WTC11 (cell line): ENCODE data around the gene STK32B. TPM values are rescaled to one million over a fixed set of nuclear protein-coding genes. Genes with fewer than 3 reads are reported as not detected.

Experiments
- ATAC-seq: fragments of 200-7000 bp; cut with Tn5 transposase; 2 replicates; pipeline ENCODE4 v1.10.0; 2021; ENCODE audit warnings: mild to moderate bottlenecking, moderate library complexity
- CTCF ChIA-PET: fragments of 300-600 bp; sonication (Branson Sonifier 250); formaldehyde crosslinking; loops from one replicate; lab custom pipeline; 2021; ENCODE audit warnings: antibody characterized with exemption; lab: Charles Lee
- POLR2A ChIA-PET: fragments of 350-600 bp; sonication (Branson Sonifier 250); formaldehyde crosslinking; loops from one replicate; lab custom pipeline; 2021; ENCODE audit warnings: antibody characterized with exemption; lab: Charles Lee
- DNase-seq: peaks from one replicate; pipeline ENCODE4 v3.0.0; 2021; ENCODE audit warnings: low spot score
- H3K27ac Mint-ChIP-seq: 2 replicates; pipeline ENCODE4 v1.8.0; 2021; ENCODE audit warnings: mixed read lengths
- H3K27me3 Mint-ChIP-seq: 2 replicates; pipeline ENCODE4 v1.8.0; 2021; ENCODE audit warnings: low read depth, mild to moderate bottlenecking, moderate library complexity, mixed read lengths
- H3K36me3 Mint-ChIP-seq: 2 replicates; pipeline ENCODE4 v1.8.0; 2021; ENCODE audit warnings: mixed read lengths
- H3K4me1 Mint-ChIP-seq: 2 replicates; pipeline ENCODE4 v1.8.0; 2022; ENCODE audit warnings: mixed read lengths
- H3K4me3 Mint-ChIP-seq: 2 replicates; pipeline ENCODE4 v1.8.0; 2021; ENCODE audit warnings: mild to moderate bottlenecking, moderate library complexity, mixed read lengths
- H3K9me3 Mint-ChIP-seq: 2 replicates; pipeline ENCODE4 v1.8.0; 2021; ENCODE audit warnings: mixed read lengths
- ATF1 ChIP-seq: sonication (generic); formaldehyde crosslinking; IDR thresholded peaks from 2 replicates; pipeline ENCODE4 v1.8.1; 2023; ENCODE audit warnings: mild to moderate bottlenecking, moderate library complexity, missing genetic modification reagents
- CREB1 ChIP-seq: sonication (generic); formaldehyde crosslinking; IDR thresholded peaks from 2 replicates; pipeline ENCODE4 v1.8.0; 2023; ENCODE audit warnings: mild to moderate bottlenecking, missing genetic modification reagents
- CREM ChIP-seq: sonication (generic); formaldehyde crosslinking; IDR thresholded peaks from 2 replicates; pipeline ENCODE4 v1.8.1; 2022; ENCODE audit warnings: mild to moderate bottlenecking, missing genetic modification reagents, moderate library complexity
- ESRRA ChIP-seq: sonication (generic); formaldehyde crosslinking; IDR thresholded peaks from 2 replicates; pipeline ENCODE4 v1.8.1; 2022; ENCODE audit warnings: mild to moderate bottlenecking, missing genetic modification reagents, borderline replicate concordance
- FOXJ3 ChIP-seq: sonication (generic); formaldehyde crosslinking; IDR thresholded peaks from 2 replicates; pipeline ENCODE4 v1.9.0; 2021; ENCODE audit warnings: missing genetic modification reagents, mild to moderate bottlenecking, borderline replicate concordance
- GABPB1 ChIP-seq: sonication (generic); formaldehyde crosslinking; IDR thresholded peaks from 2 replicates; pipeline ENCODE4 v1.8.1; 2023; ENCODE audit warnings: mild to moderate bottlenecking, missing genetic modification reagents
- IRF1 ChIP-seq: sonication (generic); formaldehyde crosslinking; IDR thresholded peaks from 2 replicates; pipeline ENCODE4 v1.8.0; 2023; ENCODE audit warnings: missing genetic modification reagents
- MXD4 ChIP-seq: fragments of 250-450 bp; sonication (Bioruptor Pico); IDR thresholded peaks from 2 replicates; pipeline ENCODE4 v1.8.0; 2021; ENCODE audit warnings: mild to moderate bottlenecking, moderate library complexity, borderline replicate concordance
- MYBL2 ChIP-seq: sonication (generic); formaldehyde crosslinking; IDR thresholded peaks from 2 replicates; pipeline ENCODE4 v1.8.1; 2023; ENCODE audit warnings: mild to moderate bottlenecking, moderate library complexity, missing genetic modification reagents
- NFYB ChIP-seq: sonication (generic); formaldehyde crosslinking; conservative IDR thresholded peaks from 2 replicates; pipeline ENCODE4 v1.8.0; 2022; ENCODE audit warnings: low read depth, missing genetic modification reagents
- NR2C2 ChIP-seq: sonication (generic); formaldehyde crosslinking; IDR thresholded peaks from 2 replicates; pipeline ENCODE4 v1.8.0; 2022; ENCODE audit warnings: mild to moderate bottlenecking, missing genetic modification reagents
- NR3C1 ChIP-seq: sonication (generic); formaldehyde crosslinking; conservative IDR thresholded peaks from 2 replicates; pipeline ENCODE4 v1.8.1; 2023; ENCODE audit warnings: low read depth, mild to moderate bottlenecking, missing genetic modification reagents
- SMAD3 ChIP-seq: sonication (generic); formaldehyde crosslinking; IDR thresholded peaks from 2 replicates; pipeline ENCODE4 v1.8.0; 2022; ENCODE audit warnings: missing genetic modification reagents, mild to moderate bottlenecking, borderline replicate concordance
- SOX15 ChIP-seq: fragments of 250-450 bp; sonication (Bioruptor Pico); IDR thresholded peaks from 2 replicates; pipeline ENCODE4 v1.9.0; 2021; ENCODE audit warnings: mild to moderate bottlenecking
- TEAD1 ChIP-seq: sonication (generic); formaldehyde crosslinking; IDR thresholded peaks from 2 replicates; pipeline ENCODE4 v1.8.0; 2022; ENCODE audit warnings: mild to moderate bottlenecking, missing genetic modification reagents
- TP53 ChIP-seq: sonication (generic); formaldehyde crosslinking; IDR thresholded peaks from 2 replicates; pipeline ENCODE4 v1.8.1; 2023; ENCODE audit warnings: mild to moderate bottlenecking, missing genetic modification reagents
- ZBTB21 ChIP-seq: sonication (generic); formaldehyde crosslinking; IDR thresholded peaks from 2 replicates; pipeline ENCODE4 v1.8.1; 2023; ENCODE audit warnings: mild to moderate bottlenecking, missing genetic modification reagents, borderline replicate concordance
- ZNF121 ChIP-seq: sonication (generic); formaldehyde crosslinking; IDR thresholded peaks from 2 replicates; pipeline ENCODE4 v1.8.0; 2023; ENCODE audit warnings: missing genetic modification reagents
- ZNF232 ChIP-seq: sonication (generic); formaldehyde crosslinking; IDR thresholded peaks from 2 replicates; pipeline ENCODE4 v1.8.0; 2022; ENCODE audit warnings: mild to moderate bottlenecking, missing genetic modification reagents
- ZNF671 ChIP-seq: fragments of 250-450 bp; sonication (Bioruptor Pico); IDR thresholded peaks from 2 replicates; pipeline ENCODE4 v1.8.0; 2021; ENCODE audit warnings: mild to moderate bottlenecking
- total RNA-seq: library from RNA; stranded (reverse); gene quantifications from 3 replicates; pipeline ENCODE4 v1.2.3, GENCODE V29; 2021
- TF ChIP-seq, protein P1 (sequence below): sonication (generic); formaldehyde crosslinking; IDR thresholded peaks from 2 replicates; pipeline ENCODE4 v1.8.1; 2023; ENCODE audit warnings: mild to moderate bottlenecking, missing genetic modification reagents, moderate library complexity
- TF ChIP-seq, protein P2 (sequence below): fragments of 250-450 bp; sonication (Bioruptor Pico); conservative IDR thresholded peaks from 2 replicates; pipeline ENCODE4 v1.9.0; 2021; ENCODE audit warnings: mild to moderate bottlenecking
- TF ChIP-seq, protein P3 (sequence below): fragments of 250-450 bp; sonication (Bioruptor Pico); IDR thresholded peaks from 2 replicates; pipeline ENCODE4 v2.1.2; 2022; ENCODE audit warnings: mild to moderate bottlenecking, moderate library complexity
- TF ChIP-seq, protein P4 (sequence below): sonication (generic); formaldehyde crosslinking; conservative IDR thresholded peaks from 2 replicates; pipeline ENCODE4 v1.8.1; 2023; ENCODE audit warnings: mild to moderate bottlenecking, low read depth, missing genetic modification reagents, moderate library complexity
- TF ChIP-seq, protein P5 (sequence below): sonication (generic); formaldehyde crosslinking; IDR thresholded peaks from 2 replicates; pipeline ENCODE4 v1.8.1; 2023; ENCODE audit warnings: mild to moderate bottlenecking, moderate library complexity, missing genetic modification reagents
- TF ChIP-seq, protein P6 (sequence below): fragments of 200-600 bp; IDR thresholded peaks from 2 replicates; pipeline ENCODE4 v1.8.0; 2022; ENCODE audit warnings: antibody characterized with exemption

Gene STK32B
- total RNA-seq, 1 experiment from 2014 or later, result 1.9 TPM

DNA sequence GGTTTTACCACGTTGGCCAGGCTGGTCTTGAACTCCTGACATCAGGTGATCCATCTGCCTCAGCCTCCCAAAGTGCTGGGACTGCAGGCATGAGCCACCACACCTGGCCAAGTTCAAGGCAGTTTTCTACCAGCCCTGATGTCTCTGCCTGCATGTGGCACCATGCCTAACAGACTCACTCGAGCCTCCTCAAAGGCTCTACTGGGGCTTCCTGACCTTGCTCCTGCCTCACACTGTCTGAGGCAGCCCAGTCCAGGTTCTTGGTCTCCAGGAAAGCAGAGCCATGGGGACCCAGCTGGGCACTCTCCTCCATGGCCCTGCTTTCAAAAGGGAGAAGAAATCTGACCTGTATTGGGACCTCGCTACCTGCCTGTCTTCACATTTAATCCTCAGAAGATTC, 370.1 kb downstream of the STK32B start:
- peaks cover 16% of the 10 kb centered on the region for H3K27me3 Mint-ChIP-seq
- TF ChIP-seq FOXJ3 (no peak), CREB1 (CRISPR knock-in tag) (no peak), CREM (no peak), TEAD1 (CRISPR knock-in tag) (no peak), ZNF671 (CRISPR knock-in tag) (no peak), MXD4 (CRISPR knock-in tag) (no peak), ESRRA (CRISPR knock-in tag) (no peak), NR3C1 (CRISPR knock-in tag) (no peak), ZNF232 (CRISPR knock-in tag) (no peak), NFYB (CRISPR knock-in tag) (no peak)
- TF ChIP-seq, protein P1, sequence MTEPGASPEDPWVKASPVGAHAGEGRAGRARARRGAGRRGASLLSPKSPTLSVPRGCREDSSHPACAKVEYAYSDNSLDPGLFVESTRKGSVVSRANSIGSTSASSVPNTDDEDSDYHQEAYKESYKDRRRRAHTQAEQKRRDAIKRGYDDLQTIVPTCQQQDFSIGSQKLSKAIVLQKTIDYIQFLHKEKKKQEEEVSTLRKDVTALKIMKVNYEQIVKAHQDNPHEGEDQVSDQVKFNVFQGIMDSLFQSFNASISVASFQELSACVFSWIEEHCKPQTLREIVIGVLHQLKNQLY (CRISPR knock-in tag), result no peak
- TF ChIP-seq, all 79 proteins: peak for 0
- Mint-ChIP-seq H3K4me3 (no peak overlapping the region), H3K4me1 (no peaks in the 10 kb centered on the region), H3K9me3 (peaks cover 27% of the 10 kb centered on the region), H3K27ac (no peak overlapping the region), H3K36me3 (peaks cover 11% of the 10 kb centered on the region; the same call in 1 of the 2 replicates)
- no peak for DNase-seq
- ChIA-PET CTCF (no interaction called here), POLR2A (no interaction called here)
- no peak for ATAC-seq

DNA sequence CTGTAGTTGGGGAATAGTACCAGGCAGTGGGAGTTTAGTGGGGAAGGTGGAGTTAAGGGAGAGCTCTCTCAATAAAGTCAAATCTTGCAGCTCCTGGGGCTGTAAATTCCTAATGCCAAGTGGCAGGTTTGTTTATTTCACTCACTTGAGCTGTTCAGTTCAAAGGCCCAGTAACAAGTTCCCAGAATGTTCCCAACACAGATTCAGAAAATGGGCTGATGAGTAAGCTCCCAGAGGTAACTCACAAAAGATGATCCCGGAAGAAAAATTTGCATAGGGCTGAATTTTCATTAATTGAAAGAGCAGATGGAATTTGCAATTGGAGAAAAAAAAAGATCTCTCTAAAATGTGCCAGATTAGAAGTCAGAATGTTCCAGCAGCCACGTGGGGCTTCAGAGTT, 370.9 kb downstream of the STK32B start:
- Mint-ChIP-seq H3K4me1 (no peaks in the 10 kb centered on the region), H3K36me3 (peaks cover 6% of the 10 kb centered on the region; the same call in 1 of the 2 replicates), H3K9me3 (peaks cover 21% of the 10 kb centered on the region), H3K27me3 (peaks cover 13% of the 10 kb centered on the region), H3K4me3 (no peak overlapping the region), H3K27ac (no peak overlapping the region)
- ATAC-seq, result no peak
- TF ChIP-seq NR2C2 (CRISPR knock-in tag) (no peak), TP53 (CRISPR knock-in tag) (no peak), ZBTB21 (CRISPR knock-in tag) (no peak), TEAD1 (CRISPR knock-in tag) (no peak), MXD4 (CRISPR knock-in tag) (no peak), SMAD3 (CRISPR knock-in tag) (no peak), MYBL2 (CRISPR knock-in tag) (no peak), IRF1 (CRISPR knock-in tag) (no peak), ATF1 (no peak), ZNF121 (no peak), SOX15 (CRISPR knock-in tag) (no peak), GABPB1 (CRISPR knock-in tag) (no peak)
- TF ChIP-seq, protein P2, sequence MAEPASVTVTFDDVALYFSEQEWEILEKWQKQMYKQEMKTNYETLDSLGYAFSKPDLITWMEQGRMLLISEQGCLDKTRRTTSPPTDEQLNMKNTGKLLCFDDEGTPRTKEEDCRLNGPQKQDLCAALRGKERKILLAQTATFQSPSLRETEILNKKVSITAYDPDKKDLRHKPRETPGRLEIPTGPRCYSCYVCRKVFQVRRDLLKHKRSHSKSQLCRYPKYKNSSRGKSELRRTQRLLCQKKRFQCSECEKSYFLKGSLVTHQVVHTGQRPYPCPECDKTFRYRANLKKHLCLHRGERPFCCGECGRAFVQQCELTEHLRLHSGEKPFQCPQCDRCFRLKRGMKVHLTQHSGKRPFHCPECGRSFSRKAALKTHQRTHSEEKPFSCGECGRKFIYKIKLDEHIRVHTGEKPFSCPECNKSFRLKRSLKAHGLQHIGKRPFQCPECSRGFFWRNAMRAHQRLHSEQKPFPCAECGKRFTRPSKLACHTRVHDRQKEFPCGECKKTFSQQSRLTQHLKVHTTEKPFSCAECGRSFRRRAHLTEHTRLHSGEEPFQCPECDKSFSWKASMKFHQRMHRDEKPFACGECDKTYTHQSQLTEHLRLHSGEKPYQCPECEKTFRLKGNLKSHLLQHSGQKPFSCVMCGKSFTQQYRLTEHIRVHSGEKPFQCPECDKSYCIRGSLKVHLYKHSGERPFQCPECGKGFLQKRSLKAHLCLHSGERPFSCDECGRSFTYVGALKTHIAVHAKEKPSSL (CRISPR knock-in tag), result no peak
- TF ChIP-seq, protein P3, sequence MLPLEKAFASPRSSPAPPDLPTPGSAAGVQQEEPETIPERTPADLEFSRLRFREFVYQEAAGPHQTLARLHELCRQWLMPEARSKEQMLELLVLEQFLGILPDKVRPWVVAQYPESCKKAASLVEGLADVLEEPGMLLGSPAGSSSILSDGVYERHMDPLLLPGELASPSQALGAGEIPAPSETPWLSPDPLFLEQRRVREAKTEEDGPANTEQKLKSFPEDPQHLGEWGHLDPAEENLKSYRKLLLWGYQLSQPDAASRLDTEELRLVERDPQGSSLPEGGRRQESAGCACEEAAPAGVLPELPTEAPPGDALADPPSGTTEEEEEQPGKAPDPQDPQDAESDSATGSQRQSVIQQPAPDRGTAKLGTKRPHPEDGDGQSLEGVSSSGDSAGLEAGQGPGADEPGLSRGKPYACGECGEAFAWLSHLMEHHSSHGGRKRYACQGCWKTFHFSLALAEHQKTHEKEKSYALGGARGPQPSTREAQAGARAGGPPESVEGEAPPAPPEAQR, result no peak
- TF ChIP-seq, protein P4, sequence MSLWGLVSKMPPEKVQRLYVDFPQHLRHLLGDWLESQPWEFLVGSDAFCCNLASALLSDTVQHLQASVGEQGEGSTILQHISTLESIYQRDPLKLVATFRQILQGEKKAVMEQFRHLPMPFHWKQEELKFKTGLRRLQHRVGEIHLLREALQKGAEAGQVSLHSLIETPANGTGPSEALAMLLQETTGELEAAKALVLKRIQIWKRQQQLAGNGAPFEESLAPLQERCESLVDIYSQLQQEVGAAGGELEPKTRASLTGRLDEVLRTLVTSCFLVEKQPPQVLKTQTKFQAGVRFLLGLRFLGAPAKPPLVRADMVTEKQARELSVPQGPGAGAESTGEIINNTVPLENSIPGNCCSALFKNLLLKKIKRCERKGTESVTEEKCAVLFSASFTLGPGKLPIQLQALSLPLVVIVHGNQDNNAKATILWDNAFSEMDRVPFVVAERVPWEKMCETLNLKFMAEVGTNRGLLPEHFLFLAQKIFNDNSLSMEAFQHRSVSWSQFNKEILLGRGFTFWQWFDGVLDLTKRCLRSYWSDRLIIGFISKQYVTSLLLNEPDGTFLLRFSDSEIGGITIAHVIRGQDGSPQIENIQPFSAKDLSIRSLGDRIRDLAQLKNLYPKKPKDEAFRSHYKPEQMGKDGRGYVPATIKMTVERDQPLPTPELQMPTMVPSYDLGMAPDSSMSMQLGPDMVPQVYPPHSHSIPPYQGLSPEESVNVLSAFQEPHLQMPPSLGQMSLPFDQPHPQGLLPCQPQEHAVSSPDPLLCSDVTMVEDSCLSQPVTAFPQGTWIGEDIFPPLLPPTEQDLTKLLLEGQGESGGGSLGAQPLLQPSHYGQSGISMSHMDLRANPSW (CRISPR knock-in tag), result no peak
- TF ChIP-seq, protein P5, sequence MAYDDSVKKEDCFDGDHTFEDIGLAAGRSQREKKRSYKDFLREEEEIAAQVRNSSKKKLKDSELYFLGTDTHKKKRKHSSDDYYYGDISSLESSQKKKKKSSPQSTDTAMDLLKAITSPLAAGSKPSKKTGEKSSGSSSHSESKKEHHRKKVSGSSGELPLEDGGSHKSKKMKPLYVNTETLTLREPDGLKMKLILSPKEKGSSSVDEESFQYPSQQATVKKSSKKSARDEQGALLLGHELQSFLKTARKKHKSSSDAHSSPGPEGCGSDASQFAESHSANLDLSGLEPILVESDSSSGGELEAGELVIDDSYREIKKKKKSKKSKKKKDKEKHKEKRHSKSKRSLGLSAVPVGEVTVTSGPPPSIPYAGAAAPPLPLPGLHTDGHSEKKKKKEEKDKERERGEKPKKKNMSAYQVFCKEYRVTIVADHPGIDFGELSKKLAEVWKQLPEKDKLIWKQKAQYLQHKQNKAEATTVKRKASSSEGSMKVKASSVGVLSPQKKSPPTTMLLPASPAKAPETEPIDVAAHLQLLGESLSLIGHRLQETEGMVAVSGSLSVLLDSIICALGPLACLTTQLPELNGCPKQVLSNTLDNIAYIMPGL (CRISPR knock-in tag), result no peak
- TF ChIP-seq, protein P6, sequence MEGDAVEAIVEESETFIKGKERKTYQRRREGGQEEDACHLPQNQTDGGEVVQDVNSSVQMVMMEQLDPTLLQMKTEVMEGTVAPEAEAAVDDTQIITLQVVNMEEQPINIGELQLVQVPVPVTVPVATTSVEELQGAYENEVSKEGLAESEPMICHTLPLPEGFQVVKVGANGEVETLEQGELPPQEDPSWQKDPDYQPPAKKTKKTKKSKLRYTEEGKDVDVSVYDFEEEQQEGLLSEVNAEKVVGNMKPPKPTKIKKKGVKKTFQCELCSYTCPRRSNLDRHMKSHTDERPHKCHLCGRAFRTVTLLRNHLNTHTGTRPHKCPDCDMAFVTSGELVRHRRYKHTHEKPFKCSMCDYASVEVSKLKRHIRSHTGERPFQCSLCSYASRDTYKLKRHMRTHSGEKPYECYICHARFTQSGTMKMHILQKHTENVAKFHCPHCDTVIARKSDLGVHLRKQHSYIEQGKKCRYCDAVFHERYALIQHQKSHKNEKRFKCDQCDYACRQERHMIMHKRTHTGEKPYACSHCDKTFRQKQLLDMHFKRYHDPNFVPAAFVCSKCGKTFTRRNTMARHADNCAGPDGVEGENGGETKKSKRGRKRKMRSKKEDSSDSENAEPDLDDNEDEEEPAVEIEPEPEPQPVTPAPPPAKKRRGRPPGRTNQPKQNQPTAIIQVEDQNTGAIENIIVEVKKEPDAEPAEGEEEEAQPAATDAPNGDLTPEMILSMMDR, result no peak
- TF ChIP-seq, all 79 proteins: peak for 0
- DNase-seq, result no peak
- CTCF ChIA-PET, result interaction anchor here (1.0 kb wide), 1 partner anchor 22 kb away, joined by 5 read pairs; no protein-coding TSS in a partner anchor
- POLR2A ChIA-PET, result interaction anchor here (0.7 kb wide), 1 partner anchor 310 kb away, joined by 3 read pairs; no protein-coding TSS in a partner anchor
